Ovary (tissue), 9 donors: ENCODE data around the gene DNAH5. TPM values are rescaled to one million over a fixed set of nuclear protein-coding genes. Genes with fewer than 3 reads are reported as not detected.

Experiments used
- DNase-seq, 5 donors: peaks; one replicate each; pipeline ENCODE4 v3.0.0-alpha.2; 2019 to 2020
- H3K27ac ChIP-seq, 2 donors: fragments of 200-600 bp; one replicate each; pipeline versions ENCODE4 v1.5.1 to v1.8.0; 2019 to 2022
- H3K27me3 ChIP-seq: fragments of 200-600 bp; one replicate; pipeline ENCODE4 v1.8.0; 2022
- H3K36me3 ChIP-seq: fragments of 200-600 bp; sonication (generic); one replicate; pipeline ENCODE4 v1.5.1; 2019
- H3K4me1 ChIP-seq: one replicate; pipeline ENCODE4 v1.8.1; 2013; ENCODE audit warnings: mild to moderate bottlenecking, moderate library complexity; ENCODE audit not compliant: insufficient read depth
- H3K4me3 ChIP-seq: fragments of 200-600 bp; sonication (generic); one replicate; pipeline ENCODE4 v1.5.1; 2017
- H3K9me3 ChIP-seq, 2 donors: fragments of 200-600 bp in 1 of 2; sonication (generic) in 1 of 2; one replicate each; pipeline versions ENCODE4 v1.5.1 to v1.8.1; 2013 to 2019; ENCODE audit warnings: mild to moderate bottlenecking in 1 of 2, moderate library complexity in 1 of 2
- EP300 ChIP-seq: sonication (generic); formaldehyde crosslinking; IDR thresholded peaks from one replicate; pipeline ENCODE4 v1.6.1; 2017; ENCODE audit warnings: antibody characterized with exemption
- POLR2A ChIP-seq: fragments of 450-650 bp; IDR thresholded peaks from one replicate; pipeline ENCODE4 v1.6.1; 2017; ENCODE audit warnings: antibody characterized with exemption, mild to moderate bottlenecking, moderate library complexity
- WGBS, 3 donors: extraction: QIAGEN DNeasy Blood & Tissue Kit in 1 of 3; methylation state at CpG; one replicate each; pipeline versions ENCODE4 v1.1.5 to v1.1.7; 2013 to 2017; 5-methylcytosine and 5-hydroxymethylcytosine counted together
- intact Hi-C, 4 donors: fragments of 100-400 bp; cut with DNase I; formaldehyde crosslinking; loops; one replicate each; pipeline versions ENCODE4 v1.11.0 to v1.15.1; 2022 to 2023
- polyA plus RNA-seq, 2 donors: library from polyadenylated mRNA; stranded (reverse); fragments of 200-250 nt in 1 of 2; fragments of 350-450 nt in 1 of 2; fragmentation: Illumina TruSeq in 1 of 2; extraction: RNeasy Lipid Tissue Mini Kit (QIAGEN cat#74804) in 1 of 2; gene quantifications; one replicate each; pipeline ENCODE4 v1.2.3, GENCODE V29; 2013 to 2014
- total RNA-seq, 7 donors: library from RNA; depleted of rRNA in 2 of 7; stranded (reverse); fragments of >200 nt in 2 of 7; fragmentation: NEBNext Ultra II Directional in 3 of 7; extraction: Animal tissue kit (Norgen Biotek cat#: 25700) in 3 of 7; gene quantifications; one replicate each; pipeline versions ENCODE4 v1.1.0 to v1.2.4, GENCODE V29; 2016 to 2023
- TF ChIP-seq, protein P1 (sequence below), 3 donors: fragments of 450-650 bp in 2 of 3; fragments of 200-600 bp in 1 of 3; IDR thresholded peaks; one replicate each; pipeline versions ENCODE4 v1.5.1 to v1.8.0; 2016 to 2022; ENCODE audit warnings: antibody characterized with exemption in 3 of 3, mild to moderate bottlenecking in 1 of 3
- donor health status: DM: no; HTN: no; CAD: no; lungs with moderate emphysema.
- donor health status: DM: no; HTN: no; CAD: no.
- donor health status: Bipolar disorder and iron deficiency.
- donor health status: DM: yes; HTN: yes; CAD: no.
- donor health status: DM: no; HTN: no; CAD: no.
- donor health status: DM: yes; HTN: yes; CAD: no.

Gene DNAH5
- total and polyA plus RNA-seq, 9 donors: 0.01 to 9.8 (median 0.40) TPM

GRCh38 chr5:13783726-13784125 lies 160.8 kb downstream of the DNAH5 start:
- no peak for DNase-seq
- Histone ChIP-seq H3K27me3 (no peaks in the 10 kb centered on the region), H3K4me3 (no peak overlapping the region), H3K4me1 (no peaks in the 10 kb centered on the region), H3K9me3 (no peaks in the 10 kb centered on the region), H3K27ac (no peak overlapping the region), H3K36me3 (no peaks in the 10 kb centered on the region)
- intact Hi-C loops: no loop called here
- WGBS, 3 donors: 46 to 52% (median 49%) methylated on average over 10 of the region's 10 CpGs
- TF ChIP-seq, protein P1, sequence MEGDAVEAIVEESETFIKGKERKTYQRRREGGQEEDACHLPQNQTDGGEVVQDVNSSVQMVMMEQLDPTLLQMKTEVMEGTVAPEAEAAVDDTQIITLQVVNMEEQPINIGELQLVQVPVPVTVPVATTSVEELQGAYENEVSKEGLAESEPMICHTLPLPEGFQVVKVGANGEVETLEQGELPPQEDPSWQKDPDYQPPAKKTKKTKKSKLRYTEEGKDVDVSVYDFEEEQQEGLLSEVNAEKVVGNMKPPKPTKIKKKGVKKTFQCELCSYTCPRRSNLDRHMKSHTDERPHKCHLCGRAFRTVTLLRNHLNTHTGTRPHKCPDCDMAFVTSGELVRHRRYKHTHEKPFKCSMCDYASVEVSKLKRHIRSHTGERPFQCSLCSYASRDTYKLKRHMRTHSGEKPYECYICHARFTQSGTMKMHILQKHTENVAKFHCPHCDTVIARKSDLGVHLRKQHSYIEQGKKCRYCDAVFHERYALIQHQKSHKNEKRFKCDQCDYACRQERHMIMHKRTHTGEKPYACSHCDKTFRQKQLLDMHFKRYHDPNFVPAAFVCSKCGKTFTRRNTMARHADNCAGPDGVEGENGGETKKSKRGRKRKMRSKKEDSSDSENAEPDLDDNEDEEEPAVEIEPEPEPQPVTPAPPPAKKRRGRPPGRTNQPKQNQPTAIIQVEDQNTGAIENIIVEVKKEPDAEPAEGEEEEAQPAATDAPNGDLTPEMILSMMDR (IDR thresholded peaks at IDR 0.05): no peak

- Histone ChIP-seq H3K27me3 (no peaks in the 10 kb centered on the region), H3K4me3 (no peak overlapping the region), H3K9me3 (no peaks in the 10 kb centered on the region), H3K27ac (no peak overlapping the region), H3K4me1 (no peaks in the 10 kb centered on the region), H3K36me3 (no peaks in the 10 kb centered on the region)
- intact Hi-C loops: no loop called here
- 81 to 100% (median 93%) methylated on average over 1 of the region's 1 CpG for WGBS, 3 donors
- DNase-seq: no peak
- TF ChIP-seq EP300 (no peak), POLR2A (no peak)
- TF ChIP-seq, protein P1 (IDR thresholded peaks at IDR 0.05): no peak
These were observed 164.4 kb downstream of the DNAH5 start for GRCh38 chr5:13780081-13780480.

GRCh38 chr5:13773649-13774048 lies 170.8 kb downstream of the DNAH5 start:
- H3K27me3 ChIP-seq: no peaks in the 10 kb centered on the region
- H3K4me3 ChIP-seq: no peak overlapping the region
- no peaks in the 10 kb centered on the region for H3K36me3 ChIP-seq
- intact Hi-C loops: no loop called here
- H3K27ac ChIP-seq: no peak overlapping the region
- TF ChIP-seq EP300: no peak
- TF ChIP-seq, protein P1 (IDR thresholded peaks at IDR 0.05): no peak
- TF ChIP-seq POLR2A: no peak
- H3K9me3 ChIP-seq: no peaks in the 10 kb centered on the region
- 56 to 70% (median 60%) methylated on average over 2 of the region's 2 CpGs for WGBS, 3 donors
- no peaks in the 10 kb centered on the region for H3K4me1 ChIP-seq
- no peak for DNase-seq

DNA sequence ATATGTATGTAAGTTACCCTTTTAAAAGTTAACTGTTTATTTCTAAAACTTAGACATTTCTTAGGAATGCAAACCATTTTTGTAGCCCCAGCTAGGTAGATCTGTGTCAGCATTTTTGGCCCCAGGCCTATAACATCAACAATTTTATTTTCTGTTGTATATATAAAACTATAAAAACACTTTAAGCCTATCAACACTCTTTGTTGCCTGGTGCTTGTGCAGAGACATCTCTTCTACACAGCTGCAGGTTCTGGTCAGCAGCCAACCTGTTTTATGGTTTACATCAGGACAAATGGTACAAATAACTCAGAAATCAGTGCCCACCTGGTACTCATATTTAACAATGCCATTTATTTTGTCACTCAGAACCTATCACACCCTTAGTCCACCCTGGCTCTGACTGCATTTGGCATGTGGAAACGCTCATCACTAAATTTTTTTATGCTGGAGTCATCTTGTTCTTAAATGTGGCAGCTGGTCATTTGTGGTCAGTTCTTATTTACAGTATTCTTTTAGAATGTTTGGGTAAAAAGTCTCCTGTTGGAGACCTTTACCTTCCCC lies 173.4 kb downstream of the DNAH5 start:
- no peak overlapping the region for H3K4me3 ChIP-seq
- intact Hi-C loops: no loop called here
- no peak for DNase-seq
- no peak for TF ChIP-seq POLR2A
- TF ChIP-seq, protein P1 (IDR thresholded peaks at IDR 0.05): no peak
- no peak for TF ChIP-seq EP300
- no peaks in the 10 kb centered on the region for H3K4me1 ChIP-seq
- no peaks in the 10 kb centered on the region for H3K27me3 ChIP-seq
- no peak overlapping the region for H3K27ac ChIP-seq
- no peaks in the 10 kb centered on the region for H3K9me3 ChIP-seq
- H3K36me3 ChIP-seq: no peaks in the 10 kb centered on the region
- WGBS, 3 donors: 62 to 76% (median 70%) methylated on average over 1 of the region's 1 CpG
